ENCODE measurements around the gene LIMCH1. TPM values are rescaled to one million over a fixed set of nuclear protein-coding genes. Genes with fewer than 3 reads are reported as not detected.

Gene LIMCH1
- total and polyA plus RNA-seq, 3 donors from 2014 or later, result 14.0 to 20.9 (median 18.6) TPM

DNA sequence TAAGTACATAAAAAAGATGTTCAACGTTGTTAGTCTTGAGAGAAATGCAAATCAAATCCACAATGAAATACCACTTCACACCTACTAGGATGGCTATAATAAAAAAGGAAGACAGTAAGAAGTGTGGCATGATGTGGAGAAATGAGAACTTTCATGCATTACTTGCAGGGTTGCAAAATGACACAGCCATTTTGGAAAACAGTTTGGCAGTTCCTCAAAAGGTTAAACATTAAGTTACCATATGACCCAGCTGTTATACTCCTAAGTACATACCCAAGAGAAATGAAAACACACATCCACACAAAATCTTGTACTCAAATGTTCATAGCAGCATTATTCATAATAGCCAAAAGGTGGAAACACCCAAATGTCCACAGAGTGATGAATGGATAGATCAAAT, 25.8 kb upstream of the LIMCH1 start:
- intact Hi-C loops (cut with DNase I; ENCODE audit: low total_unique reads), result no loop called here
- no peaks in the 10 kb centered on the region for H3K4me1 ChIP-seq
- H3K4me3 ChIP-seq, result no peak overlapping the region
- no peaks in the 10 kb centered on the region for H3K27me3 ChIP-seq
- no peak overlapping the region for H3K27ac ChIP-seq
- no peaks in the 10 kb centered on the region for H3K9me3 ChIP-seq
- 80 to 81% methylated on average over 1 of the region's 1 CpG for WGBS, 2 donors
- TF ChIP-seq, protein P1, sequence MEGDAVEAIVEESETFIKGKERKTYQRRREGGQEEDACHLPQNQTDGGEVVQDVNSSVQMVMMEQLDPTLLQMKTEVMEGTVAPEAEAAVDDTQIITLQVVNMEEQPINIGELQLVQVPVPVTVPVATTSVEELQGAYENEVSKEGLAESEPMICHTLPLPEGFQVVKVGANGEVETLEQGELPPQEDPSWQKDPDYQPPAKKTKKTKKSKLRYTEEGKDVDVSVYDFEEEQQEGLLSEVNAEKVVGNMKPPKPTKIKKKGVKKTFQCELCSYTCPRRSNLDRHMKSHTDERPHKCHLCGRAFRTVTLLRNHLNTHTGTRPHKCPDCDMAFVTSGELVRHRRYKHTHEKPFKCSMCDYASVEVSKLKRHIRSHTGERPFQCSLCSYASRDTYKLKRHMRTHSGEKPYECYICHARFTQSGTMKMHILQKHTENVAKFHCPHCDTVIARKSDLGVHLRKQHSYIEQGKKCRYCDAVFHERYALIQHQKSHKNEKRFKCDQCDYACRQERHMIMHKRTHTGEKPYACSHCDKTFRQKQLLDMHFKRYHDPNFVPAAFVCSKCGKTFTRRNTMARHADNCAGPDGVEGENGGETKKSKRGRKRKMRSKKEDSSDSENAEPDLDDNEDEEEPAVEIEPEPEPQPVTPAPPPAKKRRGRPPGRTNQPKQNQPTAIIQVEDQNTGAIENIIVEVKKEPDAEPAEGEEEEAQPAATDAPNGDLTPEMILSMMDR (IDR thresholded peaks at IDR 0.05), result no peak
- TF ChIP-seq POLR2A (IDR thresholded peaks at IDR 0.05), result no peak
- H3K36me3 ChIP-seq (ENCODE audit: low read depth, missing control alignments), result no peaks in the 10 kb centered on the region
- DNase-seq, result no peak

DNA sequence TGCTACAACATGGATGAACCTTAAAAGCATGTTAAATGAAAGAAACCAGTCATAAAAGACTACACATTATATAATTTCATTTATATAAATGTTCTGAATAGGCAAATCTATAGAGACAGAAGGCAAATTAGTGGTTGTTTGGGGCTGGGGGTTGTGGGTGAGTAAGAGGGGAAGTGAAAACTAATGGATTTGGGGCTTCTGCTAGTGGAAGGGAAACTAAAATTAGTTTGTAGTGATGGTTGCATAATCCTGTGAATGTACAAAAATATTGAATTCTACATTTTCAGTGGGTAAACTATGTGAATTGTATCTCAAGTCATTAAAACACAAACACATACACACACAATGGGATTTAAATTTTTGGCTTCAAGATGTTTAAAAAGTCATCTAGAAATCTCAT, 25.4 kb upstream of the LIMCH1 start:
- no peaks in the 10 kb centered on the region for H3K4me1 ChIP-seq
- no peaks in the 10 kb centered on the region for H3K9me3 ChIP-seq
- H3K27me3 ChIP-seq, result no peaks in the 10 kb centered on the region
- TF ChIP-seq, protein P1 (IDR thresholded peaks at IDR 0.05), result no peak
- TF ChIP-seq POLR2A (IDR thresholded peaks at IDR 0.05), result no peak
- no peaks in the 10 kb centered on the region for H3K36me3 ChIP-seq (ENCODE audit: low read depth, missing control alignments)
- intact Hi-C loops (cut with DNase I; ENCODE audit: low total_unique reads), result no loop called here
- H3K4me3 ChIP-seq, result no peak overlapping the region
- DNase-seq, result no peak
- H3K27ac ChIP-seq, result no peak overlapping the region

DNA sequence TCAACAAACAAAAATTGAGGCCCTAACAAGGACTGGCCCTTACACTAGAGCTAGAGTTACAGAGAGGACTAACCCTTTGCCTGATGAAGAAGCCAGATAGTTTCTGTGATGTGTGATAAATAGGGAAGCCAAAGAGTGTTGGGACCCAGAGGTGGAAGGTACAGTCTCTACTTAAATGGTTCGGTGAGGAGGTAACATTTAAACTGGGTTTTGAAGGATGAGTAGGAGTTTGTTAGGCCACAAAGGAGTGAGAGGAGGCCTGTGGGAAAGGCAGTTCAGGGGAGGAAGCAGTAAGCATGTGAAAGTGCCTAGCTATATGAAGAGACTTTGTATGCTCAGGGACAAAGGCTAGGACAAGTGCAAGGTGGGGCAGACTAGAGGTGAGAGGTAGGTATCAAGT, 23.8 kb upstream of the LIMCH1 start:
- 97 to 100% methylated on average over 1 of the region's 1 CpG for WGBS, 2 donors
- no peak for TF ChIP-seq POLR2A (IDR thresholded peaks at IDR 0.05)
- TF ChIP-seq, protein P1 (IDR thresholded peaks at IDR 0.05), result no peak
- DNase-seq, result no peak
- H3K27ac ChIP-seq, result no peak overlapping the region
- H3K27me3 ChIP-seq, result no peaks in the 10 kb centered on the region
- H3K36me3 ChIP-seq (ENCODE audit: low read depth, missing control alignments), result no peaks in the 10 kb centered on the region
- no peaks in the 10 kb centered on the region for H3K4me1 ChIP-seq
- no peaks in the 10 kb centered on the region for H3K9me3 ChIP-seq
- intact Hi-C loops (cut with DNase I; ENCODE audit: low total_unique reads), result no loop called here
- no peak overlapping the region for H3K4me3 ChIP-seq

DNA sequence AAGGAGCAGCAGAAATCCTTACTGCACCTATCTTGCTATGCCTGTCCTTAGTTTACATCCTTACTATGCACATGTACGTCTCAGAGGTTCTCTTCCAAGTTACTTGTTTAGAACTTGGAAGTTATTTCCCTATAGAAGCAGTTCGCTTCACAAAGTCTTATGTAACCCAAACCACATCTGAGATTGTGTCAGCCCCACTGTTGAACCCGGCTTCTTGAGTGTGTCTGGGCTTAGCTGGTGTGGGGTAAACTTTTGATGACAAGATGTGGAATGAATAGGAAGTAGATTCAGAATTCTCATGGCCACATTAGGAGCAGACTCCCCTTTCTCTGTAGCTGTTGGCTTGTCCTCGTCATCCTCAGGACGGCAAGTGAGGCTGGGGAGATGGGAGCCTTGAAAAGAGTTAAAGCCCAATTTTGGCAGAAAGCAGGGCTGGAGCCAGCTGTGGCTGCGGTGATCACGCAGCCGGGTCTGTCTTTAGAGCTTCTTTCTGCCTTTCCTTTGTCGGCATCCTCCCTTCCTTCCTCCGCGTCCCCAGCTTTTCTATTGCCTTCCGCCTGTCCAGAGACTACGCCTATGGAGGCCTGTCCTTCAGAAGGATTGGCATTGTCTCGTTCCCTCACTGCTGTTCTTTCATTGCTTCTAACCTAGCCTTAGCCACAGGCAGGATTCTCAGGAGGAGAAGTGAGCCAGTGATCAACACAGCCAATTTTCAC, 23.0 kb upstream of the LIMCH1 start:
- DNase-seq, result no peak
- 86% methylated on average over 14 of the region's 14 CpGs for WGBS, 2 donors
- no peaks in the 10 kb centered on the region for H3K9me3 ChIP-seq
- H3K4me1 ChIP-seq, result no peaks in the 10 kb centered on the region
- H3K27me3 ChIP-seq, result no peaks in the 10 kb centered on the region
- no peak overlapping the region for H3K27ac ChIP-seq
- no peaks in the 10 kb centered on the region for H3K36me3 ChIP-seq (ENCODE audit: low read depth, missing control alignments)
- TF ChIP-seq, protein P1 (IDR thresholded peaks at IDR 0.05), result no peak
- intact Hi-C loops (cut with DNase I; ENCODE audit: low total_unique reads), result no loop called here
- no peak overlapping the region for H3K4me3 ChIP-seq

DNA sequence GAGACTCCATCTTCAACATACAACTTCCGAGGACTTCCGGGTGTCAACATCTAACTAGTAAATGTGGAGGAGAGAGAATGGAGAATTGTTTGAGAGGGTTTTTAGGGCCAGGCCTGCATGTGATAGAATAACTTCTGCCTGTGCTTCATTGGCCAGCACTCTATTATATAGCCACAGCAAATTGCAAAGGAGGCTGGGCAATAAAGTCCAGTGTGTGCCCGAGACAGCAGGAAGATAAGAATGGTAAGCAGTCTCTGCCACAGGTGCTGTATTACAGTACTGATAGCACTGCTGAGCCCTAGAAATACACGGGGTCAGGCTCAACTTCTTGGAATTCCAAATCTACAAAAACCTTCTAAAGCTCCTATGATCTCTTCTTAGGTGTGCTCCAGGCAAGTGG, 20.8 kb upstream of the LIMCH1 start:
- Histone ChIP-seq H3K36me3 (ENCODE audit: low read depth, missing control alignments) (no peaks in the 10 kb centered on the region), H3K4me3 (no peak overlapping the region), H3K27ac (no peak overlapping the region), H3K9me3 (no peaks in the 10 kb centered on the region), H3K4me1 (no peaks in the 10 kb centered on the region), H3K27me3 (no peaks in the 10 kb centered on the region)
- no peak for TF ChIP-seq POLR2A (IDR thresholded peaks at IDR 0.05)
- TF ChIP-seq, protein P1 (IDR thresholded peaks at IDR 0.05), result no peak
- DNase-seq, result no peak
- 79 to 86% methylated on average over 4 of the region's 4 CpGs for WGBS, 2 donors
- intact Hi-C loops (cut with DNase I; ENCODE audit: low total_unique reads), result no loop called here

Data from testis (tissue), 3 donors.